Peyer's patch (tissue), 4 donors: ENCODE measurements around the gene FAM184A. TPM values are rescaled to one million over a fixed set of nuclear protein-coding genes. Genes with fewer than 3 reads are reported as not detected.

Source experiments
- DNase-seq, 3 donors: peaks; one replicate each; pipeline ENCODE4 v3.0.0-alpha.2; 2017 to 2019
- H3K27ac ChIP-seq, 4 donors: fragments of 200-600 bp; sonication (generic); one replicate each; pipeline ENCODE4 v1.5.1; 2016 to 2019
- H3K27me3 ChIP-seq, 2 donors: fragments of 200-600 bp; sonication (generic); one replicate each; pipeline ENCODE4 v1.5.1; 2019
- H3K36me3 ChIP-seq, 3 donors: fragments of 200-600 bp; sonication (generic); one replicate each; pipeline ENCODE4 v1.5.1; 2016 to 2019
- H3K4me1 ChIP-seq, 4 donors: fragments of 200-600 bp; sonication (generic); one replicate each; pipeline ENCODE4 v1.5.1; 2016 to 2019
- H3K4me3 ChIP-seq, 4 donors: fragments of 200-600 bp; sonication (generic); 1 replicate in 3 of 4; 2 replicates in 1 of 4; pipeline ENCODE4 v1.5.1; 2016 to 2019; ENCODE audit warnings: mild to moderate bottlenecking in 1 of 4
- H3K9me3 ChIP-seq, 4 donors: fragments of 200-600 bp; sonication (generic); one replicate each; pipeline ENCODE4 v1.5.1; 2016 to 2019; ENCODE audit warnings: mild to moderate bottlenecking in 1 of 4
- POLR2A ChIP-seq, 2 donors: fragments of 450-650 bp; IDR thresholded peaks; one replicate each; pipeline ENCODE4 v1.5.1; 2017; ENCODE audit warnings: antibody characterized with exemption in 2 of 2, mild to moderate bottlenecking in 2 of 2, moderate library complexity in 2 of 2
- total RNA-seq, 4 donors: library from RNA; depleted of rRNA; stranded (reverse); fragments of >200 nt; gene quantifications; one replicate each; pipeline ENCODE4 v1.1.0, GENCODE V29; 2016
- TF ChIP-seq, protein P1 (sequence below), 6 experiments: fragments of 450-650 bp in 4 of 6; fragments of 200-600 bp in 2 of 6; sonication (generic) in 1 of 6; IDR thresholded peaks; one replicate each; pipeline ENCODE4 v1.5.1; 2017 to 2019; ENCODE audit warnings: antibody characterized with exemption in 6 of 6, mild to moderate bottlenecking in 3 of 6, moderate library complexity in 1 of 6

The FAM184A gene
- total RNA-seq, 4 donors from 2014 or later, result 2.7 to 11.9 (median 8.8) TPM

DNA sequence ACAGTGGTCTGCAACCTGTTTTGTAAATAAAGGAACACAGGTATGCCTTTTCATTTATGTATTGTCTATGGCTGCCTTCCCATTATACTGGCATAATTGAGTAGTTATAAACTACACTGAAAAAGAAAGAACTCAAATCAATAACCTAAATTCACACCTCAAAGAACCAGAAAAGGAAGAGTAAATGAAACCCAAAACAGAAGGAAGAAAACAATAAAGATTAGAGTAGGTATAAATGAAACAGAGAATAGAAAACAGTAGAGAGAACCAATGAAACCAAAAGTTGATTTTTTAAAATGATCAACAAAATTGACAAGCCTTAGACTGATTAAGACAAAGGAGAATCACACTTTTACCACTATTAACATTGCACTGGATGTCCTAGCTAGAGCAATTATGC, 34.7 kb downstream of the FAM184A start:
- H3K36me3 ChIP-seq, result no peaks in the 10 kb centered on the region
- no peak for TF ChIP-seq POLR2A (IDR thresholded peaks at IDR 0.05)
- TF ChIP-seq, protein P1, sequence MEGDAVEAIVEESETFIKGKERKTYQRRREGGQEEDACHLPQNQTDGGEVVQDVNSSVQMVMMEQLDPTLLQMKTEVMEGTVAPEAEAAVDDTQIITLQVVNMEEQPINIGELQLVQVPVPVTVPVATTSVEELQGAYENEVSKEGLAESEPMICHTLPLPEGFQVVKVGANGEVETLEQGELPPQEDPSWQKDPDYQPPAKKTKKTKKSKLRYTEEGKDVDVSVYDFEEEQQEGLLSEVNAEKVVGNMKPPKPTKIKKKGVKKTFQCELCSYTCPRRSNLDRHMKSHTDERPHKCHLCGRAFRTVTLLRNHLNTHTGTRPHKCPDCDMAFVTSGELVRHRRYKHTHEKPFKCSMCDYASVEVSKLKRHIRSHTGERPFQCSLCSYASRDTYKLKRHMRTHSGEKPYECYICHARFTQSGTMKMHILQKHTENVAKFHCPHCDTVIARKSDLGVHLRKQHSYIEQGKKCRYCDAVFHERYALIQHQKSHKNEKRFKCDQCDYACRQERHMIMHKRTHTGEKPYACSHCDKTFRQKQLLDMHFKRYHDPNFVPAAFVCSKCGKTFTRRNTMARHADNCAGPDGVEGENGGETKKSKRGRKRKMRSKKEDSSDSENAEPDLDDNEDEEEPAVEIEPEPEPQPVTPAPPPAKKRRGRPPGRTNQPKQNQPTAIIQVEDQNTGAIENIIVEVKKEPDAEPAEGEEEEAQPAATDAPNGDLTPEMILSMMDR (IDR thresholded peaks at IDR 0.05), result no peak

DNA sequence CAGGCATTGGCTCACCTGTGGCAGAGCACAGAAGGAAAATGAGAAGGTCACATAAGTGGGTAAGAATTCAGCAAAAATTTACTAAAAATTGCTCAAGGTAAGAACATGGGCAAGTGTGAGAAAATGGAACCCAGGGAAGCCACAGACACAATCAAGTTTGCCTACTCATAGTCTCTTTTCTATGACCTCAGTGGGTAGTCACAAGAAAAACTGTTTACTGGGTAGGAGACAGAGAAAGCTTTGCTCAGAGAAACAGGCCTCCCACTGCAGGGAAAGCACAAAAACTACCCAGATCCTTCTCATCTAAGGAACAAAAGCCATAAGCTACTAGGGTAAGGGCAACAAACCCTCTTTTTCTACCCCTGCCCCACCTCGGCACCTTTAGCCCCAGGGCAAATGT, 35.2 kb downstream of the FAM184A start:
- DNase-seq, result no peak
- H3K4me3 ChIP-seq, result no peak overlapping the region
- TF ChIP-seq, protein P1 (IDR thresholded peaks at IDR 0.05), result no peak
- no peak for TF ChIP-seq POLR2A (IDR thresholded peaks at IDR 0.05)

More for the DNA sequence above, 34.7 kb downstream of the FAM184A start:
- no peak overlapping the region for H3K4me3 ChIP-seq
- DNase-seq, result no peak
- H3K9me3 ChIP-seq, result no peaks in the 10 kb centered on the region
- H3K27ac ChIP-seq, result no peak overlapping the region
- H3K4me1 ChIP-seq, result no peaks in the 10 kb centered on the region
- H3K27me3 ChIP-seq, result no peaks in the 10 kb centered on the region

DNA sequence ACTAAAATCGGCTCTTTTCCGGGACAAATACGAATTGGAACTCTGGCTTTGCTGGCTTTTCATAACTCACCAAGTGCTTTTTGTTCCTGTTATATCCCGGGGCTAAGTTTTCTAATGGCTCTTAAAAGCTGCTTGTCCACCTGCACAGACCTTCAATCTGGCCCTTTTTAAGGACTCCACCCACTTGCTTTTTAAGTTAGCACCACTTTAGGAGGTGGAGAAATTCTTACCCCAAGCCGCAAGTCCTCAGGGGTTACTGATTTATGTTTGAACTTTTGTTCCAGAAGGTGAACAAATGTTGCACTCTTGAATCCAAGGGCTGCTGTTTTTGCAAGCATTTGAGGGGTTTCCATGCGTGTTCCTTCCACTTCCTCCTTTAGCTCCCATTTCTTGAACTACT, 37.8 kb downstream of the FAM184A start:
- no peak for DNase-seq
- H3K27me3 ChIP-seq, result no peaks in the 10 kb centered on the region
- H3K4me1 ChIP-seq, result no peaks in the 10 kb centered on the region
- no peaks in the 10 kb centered on the region for H3K36me3 ChIP-seq
- TF ChIP-seq, protein P1 (IDR thresholded peaks at IDR 0.05), result no peak
- TF ChIP-seq POLR2A (IDR thresholded peaks at IDR 0.05), result no peak
- no peak overlapping the region for H3K27ac ChIP-seq
- H3K9me3 ChIP-seq, result no peaks in the 10 kb centered on the region
- H3K4me3 ChIP-seq, result no peak overlapping the region

More for the DNA sequence above, 35.2 kb downstream of the FAM184A start:
- Histone ChIP-seq H3K27me3 (no peaks in the 10 kb centered on the region), H3K27ac (no peak overlapping the region), H3K4me1 (no peaks in the 10 kb centered on the region), H3K36me3 (no peaks in the 10 kb centered on the region), H3K9me3 (no peaks in the 10 kb centered on the region)

DNA sequence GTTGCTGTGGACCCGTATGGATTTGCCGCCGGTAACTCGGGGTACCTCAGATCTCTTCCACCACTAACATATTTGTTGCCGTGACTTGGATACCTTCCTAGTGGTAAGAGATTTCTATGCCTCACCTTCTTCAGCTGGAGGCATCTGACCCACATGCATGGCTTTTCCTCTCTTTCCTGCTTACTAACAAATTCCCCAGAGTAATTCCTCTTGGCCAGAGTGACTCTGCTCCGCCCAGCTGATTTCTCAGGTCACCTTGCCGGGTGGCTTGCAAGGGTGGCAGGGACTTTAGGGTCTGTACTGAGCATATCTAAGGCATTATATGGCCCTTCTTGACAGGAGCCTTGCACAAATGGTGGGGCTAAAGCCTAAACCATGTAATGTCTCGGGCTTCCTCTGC, 38.2 kb downstream of the FAM184A start:
- no peaks in the 10 kb centered on the region for H3K4me1 ChIP-seq
- H3K9me3 ChIP-seq, result no peaks in the 10 kb centered on the region
- TF ChIP-seq, protein P1 (IDR thresholded peaks at IDR 0.05), result no peak
- TF ChIP-seq POLR2A (IDR thresholded peaks at IDR 0.05), result no peak
- no peak overlapping the region for H3K4me3 ChIP-seq
- no peaks in the 10 kb centered on the region for H3K36me3 ChIP-seq
- no peaks in the 10 kb centered on the region for H3K27me3 ChIP-seq
- no peak overlapping the region for H3K27ac ChIP-seq
- DNase-seq, result no peak

DNA sequence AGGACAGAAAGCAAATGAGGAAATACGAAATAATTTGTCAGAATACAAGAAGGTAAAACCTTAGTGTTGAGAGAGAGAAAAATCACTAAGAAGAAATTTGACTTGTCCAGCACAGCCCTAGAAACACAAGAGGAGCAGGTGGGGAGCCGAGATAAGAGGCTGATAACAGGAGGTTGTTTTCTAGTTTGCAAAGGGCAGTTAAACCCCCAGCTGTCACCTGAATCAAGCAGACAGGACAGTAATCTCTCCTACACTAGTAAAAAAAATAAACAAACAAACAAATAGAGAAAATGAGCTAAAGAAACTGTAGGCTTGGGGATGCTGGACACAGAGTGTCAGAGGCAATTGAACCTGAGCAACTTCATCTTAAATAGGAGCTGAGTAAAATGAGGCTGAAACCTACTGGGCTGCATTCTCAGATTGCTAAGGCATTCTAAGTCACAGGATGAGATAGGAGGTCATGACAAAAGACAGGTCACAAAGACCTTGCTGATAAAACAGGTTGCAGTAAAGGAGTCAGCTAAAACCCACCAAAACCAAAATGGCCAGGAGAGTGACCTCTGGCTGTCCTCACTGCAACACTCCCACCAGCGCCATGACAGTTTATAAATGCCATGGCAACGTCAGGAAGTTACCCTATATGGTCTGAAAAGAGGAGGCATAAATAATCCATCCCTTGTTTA, 40.4 kb downstream of the FAM184A start:
- TF ChIP-seq POLR2A (IDR thresholded peaks at IDR 0.05), result no peak
- TF ChIP-seq, protein P1 (IDR thresholded peaks at IDR 0.05), result no peak
- Histone ChIP-seq H3K4me1 (peaks cover 0 to 4% (median 0%) of the 10 kb centered on the region in 4 donors), H3K9me3 (no peaks in the 10 kb centered on the region), H3K36me3 (no peaks in the 10 kb centered on the region), H3K27ac (no peak overlapping the region), H3K4me3 (no peak overlapping the region), H3K27me3 (no peaks in the 10 kb centered on the region)
- no peak for DNase-seq
